CD4-positive, alpha-beta T cell treated with Interferon alpha-2 for 1 hour (primary cell): ENCODE data around the gene MUC5B.
"Not testable (repeated sequence)": the region's sequence is repeated elsewhere in the genome, so short reads cannot be mapped to it uniquely, and the experiment has no call there.

Source experiments
- DNase-seq, 2 donors: peaks; one replicate each; pipeline ENCODE4 v3.0.0-alpha.2; 2020 to 2022

The MUC5B gene

GRCh38 chr11:1203505-1204271 is 19.2 kb upstream of the MUC5B start:
- no peak for DNase-seq

DNA sequence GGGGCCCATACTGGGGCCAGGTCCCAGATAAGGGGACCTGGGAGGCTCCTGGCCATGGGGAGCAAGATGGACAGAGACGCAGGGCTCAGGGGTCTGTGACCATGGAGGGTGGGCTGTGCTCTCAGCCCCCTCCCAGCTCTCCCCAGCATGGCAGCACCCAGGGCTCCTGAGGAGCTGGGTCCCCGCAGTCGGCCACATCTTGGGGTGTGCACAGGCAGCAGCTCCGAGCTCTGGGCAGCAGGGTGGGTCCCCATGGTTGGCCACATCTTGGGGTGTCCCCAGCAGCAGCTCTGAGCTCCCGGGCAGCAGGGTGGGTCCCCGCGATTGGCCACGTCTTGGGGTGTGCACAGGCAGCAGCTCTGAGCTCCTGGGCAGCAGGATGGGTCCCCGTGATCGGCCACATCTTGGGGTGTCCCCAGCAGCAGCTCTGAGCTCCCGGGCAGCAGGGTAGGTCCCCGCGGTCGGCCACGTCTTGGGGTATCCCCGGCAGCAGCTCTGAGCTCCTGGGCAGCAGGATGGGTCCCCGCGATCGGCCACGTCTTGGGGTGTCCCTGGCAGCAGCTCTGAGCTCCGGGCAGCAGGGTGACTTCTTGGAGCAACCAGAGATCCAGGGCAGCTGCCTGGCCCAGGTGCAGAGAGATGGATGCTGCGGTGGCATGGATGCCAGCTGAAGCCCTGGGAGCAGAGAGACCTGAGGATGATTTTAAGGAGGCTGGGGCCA is 18.3 kb upstream of the MUC5B start:
- no peak for DNase-seq

DNA sequence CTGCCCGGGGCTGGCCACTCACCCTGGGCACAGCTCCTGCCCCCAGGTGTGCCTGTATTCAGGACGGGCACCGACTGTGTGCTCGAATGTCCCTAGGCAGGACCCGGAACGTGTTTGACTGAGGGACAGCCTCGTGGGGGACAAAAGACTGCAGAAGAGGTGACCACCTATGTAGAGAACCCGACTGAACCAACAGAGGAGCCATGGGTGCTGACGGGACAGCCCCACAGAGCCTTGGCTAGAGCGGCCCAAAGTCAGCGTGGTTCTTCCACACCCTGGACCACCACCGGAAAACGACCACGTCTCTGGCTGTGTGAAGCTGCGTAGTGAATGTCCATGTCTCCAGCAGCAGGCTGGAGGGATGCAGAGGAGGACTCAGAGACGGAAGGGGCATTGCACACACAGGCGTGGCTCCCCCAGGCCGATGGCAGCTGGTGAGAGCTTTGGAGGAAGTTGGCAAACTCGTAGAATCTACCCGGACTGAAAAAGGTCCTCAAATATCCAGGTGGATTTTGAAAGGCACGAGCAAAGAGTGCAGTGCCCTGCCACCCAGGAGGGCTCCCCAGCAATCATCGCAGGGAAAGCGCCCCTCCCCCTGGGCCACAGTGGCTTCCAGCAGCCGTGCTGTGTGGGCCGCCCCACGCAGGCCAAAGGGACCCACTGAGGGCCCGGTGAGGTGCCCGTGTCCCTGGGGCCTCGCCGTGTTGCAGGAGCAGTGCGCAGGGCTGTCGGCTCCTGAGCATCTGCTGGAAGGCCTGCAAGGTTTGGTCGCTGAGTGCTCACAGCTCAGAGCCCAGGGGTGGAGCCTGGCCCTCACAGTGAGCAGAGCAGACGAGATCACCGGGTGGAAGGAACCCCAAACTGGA is 17.5 kb upstream of the MUC5B start:
- DNase-seq = no peak

DNA sequence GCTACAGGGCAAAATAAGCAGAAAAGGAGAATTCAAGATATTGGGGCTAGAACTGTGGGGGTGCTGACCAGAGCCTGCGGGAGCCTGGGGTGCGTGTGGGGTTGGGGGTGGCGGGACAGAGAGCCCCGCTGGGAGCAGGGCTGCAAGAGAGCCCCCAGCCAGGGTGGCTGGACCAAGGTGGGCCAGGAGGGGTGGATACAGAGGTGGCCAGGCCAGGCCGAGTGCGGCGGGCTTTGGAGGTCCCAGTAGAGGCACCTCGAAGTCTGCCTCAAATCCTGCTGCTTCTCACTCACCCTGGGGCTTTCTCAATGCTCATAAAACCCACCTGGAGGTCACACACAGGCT is 16.9 kb upstream of the MUC5B start:
- no peak for DNase-seq

DNA sequence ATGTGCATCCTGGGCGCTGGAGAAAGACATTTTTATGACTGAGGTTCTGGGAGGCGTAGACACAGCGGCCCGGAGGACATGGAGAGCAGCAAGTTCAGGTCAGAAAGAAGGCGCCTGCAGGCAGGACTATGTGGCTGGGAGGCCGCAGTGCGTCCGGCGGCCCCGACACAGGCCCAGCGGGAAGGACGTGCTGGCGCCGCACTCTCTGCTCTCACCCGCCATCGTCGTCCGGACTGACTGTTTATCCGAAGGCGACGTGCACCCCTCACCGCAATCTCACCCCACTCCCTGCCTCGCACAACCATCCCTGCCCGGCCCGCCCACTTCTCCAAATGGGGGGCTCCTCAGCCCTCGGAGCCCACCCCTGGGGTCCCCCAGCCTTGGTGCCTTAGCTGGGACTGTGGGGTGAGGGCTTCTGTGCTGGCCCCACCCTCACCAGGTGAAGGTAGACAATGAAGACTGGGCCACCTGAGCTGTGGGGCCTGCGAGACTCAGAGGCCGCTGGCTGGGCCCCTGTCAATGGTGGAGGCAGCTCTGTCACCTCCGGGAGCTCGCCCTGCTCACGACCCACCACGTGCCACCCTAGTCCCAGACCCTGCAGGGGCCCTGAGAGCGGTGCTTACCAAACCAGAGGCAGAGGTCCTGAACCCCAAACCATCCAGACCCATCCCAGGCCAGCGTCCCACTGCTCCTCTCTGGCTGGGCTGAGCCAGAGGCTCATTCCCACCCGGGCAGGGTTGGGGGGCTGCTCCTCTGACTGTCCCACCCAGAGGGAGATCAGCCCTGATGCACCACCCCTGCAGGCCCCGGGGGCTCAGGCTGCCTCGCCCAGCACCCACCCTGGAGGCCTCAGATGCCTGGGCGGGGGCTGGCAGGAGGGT is 16.2 kb upstream of the MUC5B start:
- no peak for DNase-seq

DNA sequence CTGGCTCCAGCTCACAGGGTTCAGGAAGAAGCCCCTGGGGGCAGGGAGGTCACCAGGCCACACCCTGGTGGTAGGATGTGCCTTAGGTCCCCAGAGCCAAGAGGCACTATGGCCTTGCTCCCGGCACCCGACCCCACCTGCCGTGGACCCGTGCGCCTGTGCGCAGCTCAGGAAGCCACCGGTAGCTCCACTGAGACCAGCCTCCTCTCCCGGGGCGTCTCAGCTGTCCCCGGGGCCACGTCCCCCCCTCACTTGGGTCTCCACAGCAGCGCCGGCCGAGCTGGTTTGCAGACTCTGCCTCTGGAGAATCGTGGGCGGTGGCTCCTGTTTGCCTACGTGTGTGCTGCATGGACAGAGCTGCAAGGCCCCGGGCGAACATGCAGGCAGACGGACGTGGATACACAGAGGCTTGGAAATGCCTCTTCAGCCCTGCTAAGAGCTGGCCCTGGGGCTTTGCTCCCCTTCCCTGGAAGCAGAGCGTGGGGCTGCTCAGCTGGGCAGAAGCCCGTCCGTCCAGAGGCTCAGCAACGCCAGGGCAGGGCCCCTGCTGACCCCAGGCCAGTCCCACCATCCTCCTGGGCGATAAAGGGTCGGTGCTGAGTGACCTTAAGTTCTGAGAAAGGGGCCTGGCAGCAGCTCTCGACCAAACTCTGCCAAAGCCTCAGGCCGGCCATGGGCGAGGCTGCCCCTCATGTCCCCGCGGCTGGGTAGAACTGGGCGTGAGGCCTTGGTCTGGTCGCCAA is 15.3 kb upstream of the MUC5B start:
- DNase-seq = no peak

DNA sequence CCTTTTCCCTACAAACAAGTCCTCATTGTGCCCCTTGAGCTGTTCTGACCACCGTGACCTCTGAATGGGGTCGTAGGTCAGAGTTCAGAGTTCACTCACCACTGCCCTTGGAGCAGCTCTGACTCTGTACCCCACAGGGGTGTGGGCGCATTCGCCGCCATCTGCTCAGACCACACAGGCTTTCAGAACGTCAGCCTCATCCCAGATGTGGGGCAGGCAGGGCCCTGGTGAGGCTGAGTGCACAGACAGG is 14.8 kb upstream of the MUC5B start:
- no peak for DNase-seq

- DNase-seq = no peak
These were observed 14.2 kb upstream of the MUC5B start for GRCh38 chr11:1208394-1209261.

DNA sequence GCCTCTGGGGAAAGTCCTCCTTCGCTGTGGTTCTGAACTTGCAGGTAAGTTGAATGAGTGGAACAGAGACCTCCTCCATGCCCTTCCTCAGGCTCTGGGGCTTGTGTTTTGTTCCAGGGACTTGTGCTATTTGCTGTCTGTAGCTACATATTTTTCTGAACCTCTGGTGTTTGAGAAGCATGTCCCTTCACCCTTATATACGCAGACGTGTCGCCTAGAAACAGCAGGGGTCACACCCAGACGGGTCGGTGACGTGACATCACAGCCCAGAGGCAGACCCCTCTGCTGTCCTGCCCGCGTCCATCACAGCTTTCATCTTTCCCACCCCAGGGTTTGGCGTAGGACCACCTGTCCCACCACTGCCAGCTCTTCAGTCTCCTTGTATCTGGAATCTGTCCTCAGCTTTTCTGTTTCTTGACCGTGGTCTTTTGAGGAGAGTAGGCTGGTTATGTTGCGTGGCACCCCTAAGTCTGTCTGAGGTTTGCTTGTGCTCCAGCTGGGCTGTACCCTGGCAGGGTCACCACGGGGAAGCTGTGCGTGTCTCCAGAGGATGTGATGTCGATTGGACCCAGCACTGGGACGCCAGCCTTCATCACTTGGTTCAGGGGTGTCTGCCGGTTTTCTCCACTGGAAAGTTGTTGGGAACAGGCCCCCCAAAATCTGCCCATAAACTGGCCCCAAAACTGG is 13.4 kb upstream of the MUC5B start:
- DNase-seq = no peak

- no peak for DNase-seq
These were observed 11.0 kb upstream of the MUC5B start for GRCh38 chr11:1211838-1212237.

DNA sequence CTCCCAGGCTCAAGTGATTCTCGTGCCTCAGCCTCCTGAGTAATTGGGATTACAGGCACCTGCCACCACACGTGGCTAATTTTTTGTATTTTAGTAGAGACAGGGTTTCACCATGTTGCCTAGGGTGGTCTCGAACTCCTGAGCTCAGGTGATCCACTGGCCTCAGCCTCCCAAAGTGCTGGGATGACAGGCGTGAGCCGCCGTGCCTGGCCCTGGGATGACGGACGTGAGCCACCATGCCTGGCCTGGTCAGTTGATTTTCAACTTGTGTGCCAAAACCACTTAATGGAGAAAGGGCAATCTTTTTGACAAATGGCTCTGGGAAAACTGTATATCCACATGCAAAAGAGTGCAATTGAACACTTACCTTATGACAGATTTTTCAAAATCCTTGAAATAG is 7.0 kb upstream of the MUC5B start:
- DNase-seq = not testable (repeated sequence)

- no peak for DNase-seq
These were observed 5.7 kb upstream of the MUC5B start for GRCh38 chr11:1217151-1217550.

DNA sequence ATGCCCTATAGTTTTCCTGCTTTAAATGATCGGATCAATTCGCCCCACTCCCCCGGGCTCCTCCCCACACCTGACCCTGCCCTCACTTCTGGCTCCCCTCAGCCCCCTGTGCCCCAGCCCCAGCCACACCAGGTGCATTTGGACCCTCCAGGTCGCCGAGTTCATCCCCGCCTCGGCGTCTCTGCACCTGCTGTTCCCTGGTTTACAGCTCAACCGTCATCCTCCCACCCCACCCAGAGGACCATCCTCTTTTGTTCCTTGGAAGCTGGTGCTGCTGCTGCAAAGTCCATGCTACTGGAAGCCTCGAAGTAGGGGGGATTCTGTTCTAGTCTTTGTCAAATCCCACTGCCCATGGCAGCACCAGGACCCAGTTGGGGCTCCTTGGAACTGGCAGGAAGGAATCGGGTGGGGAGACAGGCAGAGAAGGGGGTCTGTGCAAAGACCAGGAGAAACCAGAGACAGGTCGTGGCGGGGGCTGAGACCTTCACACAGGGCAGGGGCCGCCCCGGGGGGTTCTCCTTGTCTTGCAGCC is 4.5 kb upstream of the MUC5B start:
- no peak for DNase-seq

- no peak for DNase-seq
These were observed 3.9 kb upstream of the MUC5B start for GRCh38 chr11:1218788-1219445.

GRCh38 chr11:1219446-1219833 is 3.4 kb upstream of the MUC5B start:
- DNase-seq = no peak

DNA sequence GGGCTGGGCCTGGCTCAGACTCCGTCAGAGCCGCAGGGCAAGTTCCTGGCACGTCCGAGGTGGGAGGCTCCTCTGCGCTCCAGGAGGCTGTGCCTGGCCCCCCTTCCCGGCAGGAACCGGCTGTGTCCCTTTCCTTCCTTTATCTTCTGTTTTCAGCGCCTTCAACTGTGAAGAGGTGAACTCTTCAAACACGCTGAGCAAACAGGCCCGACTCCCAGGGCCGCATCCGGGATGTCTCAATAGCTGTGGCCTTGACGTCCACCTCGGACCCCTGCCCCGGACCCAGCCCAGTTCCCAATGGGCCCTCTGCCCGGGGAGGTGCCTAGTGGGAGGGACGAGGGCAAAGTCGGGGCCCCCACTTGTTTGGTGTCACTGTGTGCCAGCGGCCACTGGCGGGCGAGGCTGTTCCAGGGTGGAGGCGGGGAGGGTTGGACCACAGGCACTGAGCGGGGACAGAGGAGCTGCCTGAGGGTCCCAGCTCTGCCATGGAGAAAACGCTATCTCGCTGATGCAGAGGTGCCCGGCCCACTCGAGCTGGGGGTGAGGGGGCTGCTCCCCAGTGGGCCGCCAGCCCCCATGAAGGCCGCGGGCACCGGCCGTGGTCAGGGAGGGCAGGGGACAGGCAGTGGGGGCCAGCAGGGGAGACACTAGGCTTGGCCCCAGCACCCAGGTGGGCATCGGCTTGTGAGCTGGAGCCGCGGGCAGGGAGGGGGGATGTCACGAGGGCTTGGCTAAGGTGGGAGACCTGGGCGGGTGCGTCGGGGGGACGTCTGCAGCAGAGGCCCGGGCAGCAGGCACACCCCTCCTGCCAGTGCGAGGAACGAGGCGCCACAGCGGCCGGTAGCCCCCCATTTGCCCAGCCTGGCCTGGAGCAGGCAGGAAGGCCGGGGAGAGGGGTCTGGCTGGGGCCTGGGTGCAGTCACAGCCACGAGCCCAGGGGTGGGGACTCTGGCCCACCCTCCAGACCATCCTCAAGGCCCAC is 2.7 kb upstream of the MUC5B start:
- no peak for DNase-seq

DNA sequence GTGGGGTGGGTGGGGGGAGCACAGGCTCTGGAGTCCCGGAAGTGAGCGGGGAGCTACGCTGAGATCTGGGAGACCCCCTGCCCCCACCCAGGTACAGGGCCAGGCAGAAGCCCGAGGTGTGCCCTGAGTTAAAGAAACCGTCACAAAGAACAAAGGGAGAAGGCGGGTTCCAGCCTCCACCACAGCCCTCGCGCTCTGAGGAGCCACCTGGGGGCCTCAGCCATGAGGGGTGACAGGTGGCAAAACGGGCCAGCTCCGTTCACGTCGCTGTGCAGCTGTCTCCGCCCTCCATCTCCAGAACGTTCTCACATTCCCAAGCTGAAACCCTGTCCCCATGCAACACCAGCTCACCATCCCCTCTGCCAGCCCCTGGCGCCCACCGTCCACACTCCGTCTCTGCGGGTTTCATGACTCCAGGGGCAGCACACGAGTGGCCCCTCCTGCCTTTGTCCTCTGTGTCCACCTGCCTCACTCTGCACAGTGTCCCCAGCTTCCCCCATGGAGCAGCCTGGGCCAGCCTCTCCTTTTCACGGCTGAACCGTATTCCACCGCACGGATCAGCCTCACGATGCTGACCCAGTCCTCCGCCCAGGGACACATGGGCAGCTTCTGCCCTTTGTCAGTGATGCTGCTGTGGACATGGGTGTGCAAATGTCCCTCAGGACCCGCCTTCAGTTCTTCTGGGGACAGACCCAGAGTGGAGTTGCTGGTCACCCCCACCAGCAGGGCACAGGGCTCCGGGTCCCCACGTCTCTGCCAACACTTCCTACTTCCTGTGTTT is 1.7 kb upstream of the MUC5B start:
- DNase-seq = no peak

GRCh38 chr11:1221848-1222311 is 986 bp upstream of the MUC5B start:
- DNase-seq = no peak
